H54 (cell line): ENCODE results near the gene KAT2B.
"Not testable (repeated sequence)": the region's sequence is repeated elsewhere in the genome, so short reads cannot be mapped to it uniquely, and the experiment has no call there.

Experiments
- DNase-seq: peaks from one replicate; pipeline ENCODE4 v3.0.0; 2011; ENCODE audit warnings: low spot score, mixed read lengths; ENCODE audit not compliant: insufficient read length
- FAIRE-seq: peaks from 3 replicates; lab custom pipeline; 2011; peaks lifted over from hg19 to GRCh38; lab: Jason Lieb, UNC
- POLR2A ChIP-seq: IDR thresholded peaks from 2 replicates; pipeline ENCODE4 v1.6.1; 2011; ENCODE audit warnings: low read depth, mild to moderate bottlenecking, low read length

KAT2B gene

DNA sequence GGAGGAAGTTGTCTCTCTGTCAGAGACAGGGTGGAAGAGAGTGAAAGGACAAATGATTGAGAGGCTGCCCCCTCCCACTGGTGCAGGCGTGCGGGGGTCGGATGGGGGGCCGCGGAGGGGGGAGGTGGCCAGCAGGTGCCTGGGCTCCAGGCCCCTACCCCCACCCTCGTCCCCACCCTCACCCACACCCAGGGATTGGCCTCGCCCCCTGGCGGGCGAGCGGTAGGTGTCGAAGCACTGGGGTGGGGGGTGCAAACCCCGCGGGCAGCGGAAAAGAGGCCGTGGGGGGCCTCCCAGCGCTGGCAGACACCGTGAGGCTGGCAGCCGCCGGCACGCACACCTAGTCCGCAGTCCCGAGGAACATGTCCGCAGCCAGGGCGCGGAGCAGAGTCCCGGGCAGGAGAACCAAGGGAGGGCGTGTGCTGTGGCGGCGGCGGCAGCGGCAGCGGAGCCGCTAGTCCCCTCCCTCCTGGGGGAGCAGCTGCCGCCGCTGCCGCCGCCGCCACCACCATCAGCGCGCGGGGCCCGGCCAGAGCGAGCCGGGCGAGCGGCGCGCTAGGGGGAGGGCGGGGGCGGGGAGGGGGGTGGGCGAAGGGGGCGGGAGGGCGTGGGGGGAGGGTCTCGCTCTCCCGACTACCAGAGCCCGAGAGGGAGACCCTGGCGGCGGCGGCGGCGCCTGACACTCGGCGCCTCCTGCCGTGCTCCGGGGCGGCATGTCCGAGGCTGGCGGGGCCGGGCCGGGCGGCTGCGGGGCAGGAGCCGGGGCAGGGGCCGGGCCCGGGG is at the start of gene KAT2B:
Gene KAT2B, plus strand, starts transcription at position 682 of the 783 bp plus-strand sequence. Its CDS starts 32 bp downstream, at position 714.
- TF ChIP-seq POLR2A: no peak
- DNase-seq (peak; percentile 63), FAIRE-seq (no peak)

DNA sequence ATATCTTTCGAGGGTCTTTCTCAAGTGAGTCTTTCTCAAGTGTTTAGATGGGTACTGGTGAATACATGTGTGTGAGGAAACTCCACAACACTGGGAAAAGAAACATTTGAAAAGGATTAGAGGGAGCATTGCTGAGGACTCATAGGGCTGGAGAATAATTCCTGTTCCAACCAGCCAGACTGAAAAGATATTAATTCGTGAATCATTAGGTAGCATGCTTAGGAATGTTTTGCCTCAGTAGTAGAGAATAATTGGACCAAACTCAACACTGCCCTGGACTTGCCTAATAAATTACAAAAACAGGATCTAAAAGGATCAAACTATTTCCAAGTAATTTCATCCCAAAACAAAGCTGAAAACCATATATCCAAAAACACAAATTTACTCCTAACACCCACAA is 45.5 kb upstream of the KAT2B start:
- DNase-seq (no peak), FAIRE-seq (no peak)
- TF ChIP-seq POLR2A: no peak

- TF ChIP-seq POLR2A: no peak
- FAIRE-seq (no peak), DNase-seq (no peak)
Measured at GRCh38 chr3:19997502-19997901, 42.7 kb upstream of the KAT2B start.

GRCh38 chr3:20001932-20002331 is 38.3 kb upstream of the KAT2B start:
- DNase-seq: no peak
- no peak for TF ChIP-seq POLR2A
- FAIRE-seq: no peak

- DNase-seq (no peak), FAIRE-seq (no peak)
- no peak for TF ChIP-seq POLR2A
Measured at GRCh38 chr3:20007960-20008359, 32.3 kb upstream of the KAT2B start.

DNA sequence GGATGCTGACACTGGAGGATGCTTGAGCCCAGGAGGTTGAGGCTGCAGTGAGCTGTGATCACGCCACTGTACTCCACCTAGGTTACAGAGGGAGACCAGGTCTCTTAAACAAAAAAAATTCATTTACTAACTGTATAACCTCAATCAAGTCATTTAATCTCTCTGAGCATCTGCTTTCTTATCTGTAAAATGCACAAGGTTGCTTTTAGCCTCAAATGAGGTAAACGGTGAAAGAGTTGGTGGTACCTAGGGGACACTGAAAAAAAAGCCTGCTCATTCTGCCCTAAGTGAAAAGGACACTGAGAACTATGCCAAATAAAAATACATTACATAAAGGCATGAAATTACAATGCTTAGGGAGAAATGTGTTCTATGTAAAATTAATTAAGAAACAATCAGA is 31.6 kb upstream of the KAT2B start:
- no peak for DNase-seq
- no peak for TF ChIP-seq POLR2A
- FAIRE-seq: no peak

- DNase-seq: no peak
- FAIRE-seq: no peak
- TF ChIP-seq POLR2A: no peak
Measured at GRCh38 chr3:20012164-20012563, 28.1 kb upstream of the KAT2B start, which contains the start of gene PP2D1. TSS of gene PP2D1 (minus strand) at chr3:20012264. CDS start at chr3:20012072, 192 bp downstream.

GRCh38 chr3:20013396-20013795 is 26.9 kb upstream of the KAT2B start:
- no peak for TF ChIP-seq POLR2A
- no peak for FAIRE-seq
- no peak for DNase-seq

- DNase-seq (no peak), FAIRE-seq (no peak)
- TF ChIP-seq POLR2A: no peak
Measured at GRCh38 chr3:20015525-20015924, 24.7 kb upstream of the KAT2B start.

DNA sequence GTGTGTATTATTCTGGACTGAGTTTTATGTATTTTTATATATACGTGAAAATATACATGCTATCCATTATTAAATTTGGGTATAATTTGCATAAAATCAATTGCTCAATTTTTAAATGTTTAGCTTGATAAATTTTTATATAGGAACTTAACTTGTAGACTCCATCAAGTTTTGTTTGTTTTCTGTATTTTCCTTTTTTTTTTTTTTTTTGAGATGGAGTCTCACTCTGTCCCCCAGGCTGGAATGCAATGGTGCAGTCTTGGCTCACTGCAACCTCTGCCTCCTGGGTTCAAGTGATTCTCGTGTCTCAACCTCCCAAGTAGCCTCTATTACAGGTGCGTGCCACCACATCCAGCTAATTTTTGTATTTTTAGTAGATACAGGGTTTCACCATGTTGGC is 24.2 kb upstream of the KAT2B start:
- not testable (repeated sequence) for FAIRE-seq, DNase-seq

- DNase-seq (no peak), FAIRE-seq (no peak)
Measured at GRCh38 chr3:20022954-20023622, 17.2 kb upstream of the KAT2B start.

DNA sequence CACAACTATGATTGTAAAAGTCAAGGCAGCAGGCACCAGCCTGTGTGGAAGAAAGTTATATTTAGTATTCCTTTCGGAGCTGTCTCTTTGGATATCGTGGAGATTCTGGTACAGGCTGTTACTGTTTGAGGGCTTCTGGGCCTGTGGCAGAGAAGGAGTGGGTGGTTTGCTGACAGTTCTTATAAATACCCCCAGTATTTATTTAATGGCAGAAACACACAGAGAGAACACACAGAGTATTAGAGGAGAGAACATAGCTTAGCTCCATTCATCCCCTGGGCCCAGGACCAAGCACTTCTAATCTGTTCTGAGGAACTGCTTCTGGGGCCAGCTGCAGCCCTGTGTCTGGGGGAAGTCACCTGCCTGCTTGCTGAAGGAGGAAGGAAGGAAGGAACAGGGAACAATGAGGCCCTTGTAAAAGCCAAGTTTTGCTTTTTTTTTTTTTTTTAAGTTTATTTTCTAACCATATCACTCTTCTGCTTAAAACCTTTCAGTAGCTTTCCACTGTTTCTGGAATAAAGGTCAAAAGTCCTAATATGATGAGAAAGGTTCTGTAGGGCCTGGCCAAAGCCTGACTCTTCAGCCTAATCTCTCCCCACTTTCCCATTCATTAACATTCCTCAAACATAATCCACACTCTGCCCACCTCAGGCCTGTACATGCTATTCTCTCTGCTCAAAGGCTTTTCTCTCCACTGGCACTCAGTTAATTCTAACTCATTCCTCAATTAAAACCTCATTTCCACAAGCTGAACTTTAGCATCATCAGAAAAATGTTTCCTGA is 16.4 kb upstream of the KAT2B start:
- DNase-seq: no peak
- TF ChIP-seq POLR2A: no peak
- no peak for FAIRE-seq

More at GRCh38 chr3:20022954-20023622, 17.2 kb upstream of the KAT2B start:
- TF ChIP-seq POLR2A: no peak

- no peak for TF ChIP-seq POLR2A
- DNase-seq: no peak
- no peak for FAIRE-seq
Measured at GRCh38 chr3:20027136-20027535, 13.1 kb upstream of the KAT2B start.

- FAIRE-seq (no peak), DNase-seq (no peak)
- no peak for TF ChIP-seq POLR2A
Measured at GRCh38 chr3:20028905-20029331, 11.3 kb upstream of the KAT2B start.

GRCh38 chr3:20031939-20032338 is 8.3 kb upstream of the KAT2B start:
- not testable (repeated sequence) for FAIRE-seq, DNase-seq
